H1 (cell line): Measurements from ENCODE around the gene ARSA. TPM values are rescaled to one million over a fixed set of nuclear protein-coding genes. Genes with fewer than 3 reads are reported as not detected.

Experiments
- GABPA ChIP-seq: IDR thresholded peaks from 2 replicates; pipeline ENCODE4 v1.6.1; 2011; ENCODE audit warnings: mild to moderate bottlenecking, low read length, moderate library complexity, borderline replicate concordance; ENCODE audit not compliant: insufficient read depth
- JUN ChIP-seq: IDR thresholded peaks from 2 replicates; pipeline ENCODE4 v1.6.1; 2011; ENCODE audit warnings: low read depth, mild to moderate bottlenecking, improper control_type of control experiment, low read length
- NRF1 ChIP-seq: IDR thresholded peaks from 2 replicates; pipeline ENCODE4 v1.6.1; 2011; ENCODE audit warnings: mild to moderate bottlenecking, low read depth, low read length, improper control_type of control experiment
- polyA plus RNA-seq, 7 experiments: library from polyadenylated mRNA; depleted of rRNA in 3 of 7; stranded (reverse) in 5 of 7; unstranded in 2 of 7; fragments of >200 nt in 5 of 7; fragments of 200-250 nt in 2 of 7; gene quantifications; 1 replicate in 5 of 7; 2 replicates in 1 of 7; 4 replicates in 1 of 7; pipeline versions ENCODE4 v1.2.1 to v1.2.3, GENCODE V29; 2011 to 2013; ENCODE audit warnings: missing spikeins in 2 of 7, mixed read lengths in 2 of 7
- total RNA-seq: library from RNA; stranded (reverse); fragmentation: NEBNext Ultra II Directional; extraction: Animal tissue kit (Norgen Biotek cat#: 25700); gene quantifications from 2 replicates; pipeline ENCODE4 v1.2.1, GENCODE V29; 2021

The ARSA gene
- total and polyA plus RNA-seq, 2 of the 8 experiments (the other 6 are each of a cell fraction or from before 2014, with no cell fraction given): 9.8 to 10.1 TPM

DNA sequence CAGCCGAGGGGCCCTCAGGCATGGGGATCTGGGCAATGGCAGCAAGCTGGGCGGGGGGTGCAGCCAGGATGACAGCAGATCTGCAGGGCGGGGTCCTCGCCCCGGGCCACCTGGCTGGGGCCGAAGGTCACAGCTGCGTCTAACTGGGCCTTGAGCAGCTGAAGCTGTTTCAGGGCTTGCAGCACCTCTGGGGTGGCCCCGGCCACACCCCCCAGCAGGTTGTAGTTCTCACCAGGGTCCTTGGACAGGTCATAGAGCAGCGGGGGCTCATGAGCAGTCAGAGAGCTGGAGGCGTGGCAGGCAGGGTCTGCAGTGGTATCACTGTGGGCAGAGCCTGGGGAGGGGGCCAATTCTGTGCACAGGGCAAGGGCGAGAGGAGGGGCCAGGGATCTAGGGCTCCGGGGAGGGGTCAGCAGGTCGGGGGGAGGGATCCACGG, 2.8 kb downstream of the ARSA start (continued):
- TF ChIP-seq GABPA (no peak), NRF1 (no peak), JUN (no peak)
